Adrenal gland (tissue), 5 donors: ENCODE measurements around the gene SRPK2.

Experiments
- CTCF ChIP-seq, 6 experiments: fragments of 450-650 bp in 4 of 6; fragments of 200-600 bp in 2 of 6; sonication (generic) in 1 of 6; IDR thresholded peaks; 1 replicate in 5 of 6; 2 replicates in 1 of 6; pipeline versions ENCODE4 v1.5.1 to v1.8.0; 2016 to 2021; ENCODE audit warnings: antibody characterized with exemption in 6 of 6, mild to moderate bottlenecking in 2 of 6, moderate library complexity in 1 of 6
- POLR2A ChIP-seq, 2 donors: fragments of 450-650 bp; IDR thresholded peaks; one replicate each; pipeline ENCODE4 v1.6.1; 2017; ENCODE audit warnings: antibody characterized with exemption in 2 of 2, mild to moderate bottlenecking in 2 of 2, moderate library complexity in 1 of 2
- donor health status: DM: no; HTN: no; CAD: no.

GRCh38 chr7:105126436-105126975 is 262.2 kb downstream of the SRPK2 start:
- TF ChIP-seq CTCF (IDR thresholded peaks at IDR 0.05): no peak
- no peak for TF ChIP-seq POLR2A (IDR thresholded peaks at IDR 0.05)
